ENCODE measurements around the gene RALB.

DNA sequence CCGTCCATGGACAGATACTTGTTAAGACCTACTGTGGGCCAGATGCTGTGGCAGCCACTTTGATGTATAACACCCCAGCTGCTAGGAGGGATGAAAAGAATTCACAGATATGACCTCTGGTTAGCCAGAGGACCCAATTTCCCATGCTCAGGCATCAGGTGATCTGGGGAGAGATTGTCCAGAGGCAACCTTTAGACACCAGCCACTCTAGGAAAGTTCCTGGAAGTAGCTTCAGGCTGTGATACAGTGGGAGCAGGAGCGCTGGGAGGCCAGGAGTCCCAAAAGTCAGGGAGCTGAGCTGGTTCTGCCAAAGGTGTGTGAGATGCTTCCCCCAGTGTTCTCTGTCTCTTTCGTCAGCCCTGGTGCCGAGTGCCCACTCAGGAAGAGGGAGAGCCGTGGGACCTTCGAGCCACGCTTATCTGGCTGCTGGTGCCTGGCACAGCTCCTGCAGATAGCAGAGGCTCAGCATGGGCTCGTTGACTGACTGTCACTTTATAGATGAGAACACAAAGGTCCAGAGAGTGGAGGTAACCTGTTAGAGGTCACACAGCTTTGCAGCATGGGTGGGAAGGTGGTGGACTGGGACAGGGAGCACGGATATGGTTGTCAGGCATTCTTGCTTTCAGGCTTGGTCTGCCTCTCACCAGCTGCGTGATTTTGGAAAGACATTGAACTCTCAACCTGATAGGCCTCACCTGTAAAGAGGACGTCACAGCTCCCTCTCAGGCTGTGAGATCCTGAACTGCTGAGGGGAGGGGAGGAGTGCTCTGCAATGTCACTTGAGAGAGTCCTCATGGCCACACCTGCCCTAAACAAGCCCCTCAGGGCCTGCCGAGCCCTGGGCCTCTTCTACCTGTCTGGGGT is 7.8 kb upstream of the RALB start:
- no peak for TF ChIP-seq CTCF (IDR thresholded peaks at IDR 0.05)
- TF ChIP-seq EP300 (IDR thresholded peaks at IDR 0.05; ENCODE audit: low read depth): no peak

Data from transverse colon (tissue), 3 donors.